HEK293 (cell line): ENCODE measurements around the gene RNF11.

Experiments
- KLF8 ChIP-seq: fragments of 450-650 bp; formaldehyde crosslinking; IDR thresholded peaks from 2 replicates; pipeline ENCODE4 v1.5.1; 2016; ENCODE audit warnings: missing biosample characterization, missing genetic modification characterization
- ZBTB7A ChIP-seq: fragments of 450-650 bp; formaldehyde crosslinking; IDR thresholded peaks from 2 replicates; pipeline ENCODE4 v1.5.1; 2016; ENCODE audit warnings: low read depth, missing biosample characterization, missing genetic modification characterization
- ZNF335 ChIP-seq: fragments of 450-650 bp; formaldehyde crosslinking; conservative IDR thresholded peaks from 2 replicates; pipeline ENCODE4 v1.5.1; 2016; ENCODE audit warnings: missing biosample characterization, missing genetic modification characterization
- ZNF350 ChIP-seq: fragments of 450-650 bp; formaldehyde crosslinking; IDR thresholded peaks from 2 replicates; pipeline ENCODE4 v1.5.0; 2017; ENCODE audit warnings: missing biosample characterization, mild to moderate bottlenecking, missing genetic modification characterization
- ZSCAN30 ChIP-seq: fragments of 450-650 bp; IDR thresholded peaks from 2 replicates; pipeline ENCODE4 v1.5.1; 2018; ENCODE audit warnings: missing biosample characterization, mild to moderate bottlenecking, missing genetic modification characterization, moderate library complexity
- TF ChIP-seq, protein P1 (sequence below): fragments of 450-650 bp; formaldehyde crosslinking; IDR thresholded peaks from 2 replicates; pipeline ENCODE4 v1.5.1; 2016; ENCODE audit warnings: missing biosample characterization, missing genetic modification characterization
- TF ChIP-seq, protein P2 (sequence below): fragments of 450-650 bp; formaldehyde crosslinking; IDR thresholded peaks from 2 replicates; pipeline ENCODE4 v1.5.1; 2016; ENCODE audit warnings: missing biosample characterization, missing genetic modification characterization, low read depth
- TF ChIP-seq, protein P3 (sequence below): fragments of 450-650 bp; formaldehyde crosslinking; IDR thresholded peaks from 2 replicates; pipeline ENCODE4 v1.5.1; 2016; ENCODE audit warnings: missing biosample characterization, missing genetic modification characterization
- TF ChIP-seq, protein P4 (sequence below): fragments of 450-650 bp; formaldehyde crosslinking; IDR thresholded peaks from 2 replicates; pipeline ENCODE4 v1.5.1; 2016; ENCODE audit warnings: missing biosample characterization, missing genetic modification characterization
- TF ChIP-seq, protein P5 (sequence below): fragments of 450-650 bp; formaldehyde crosslinking; IDR thresholded peaks from 2 replicates; pipeline ENCODE4 v1.5.1; 2016; ENCODE audit warnings: missing biosample characterization, missing genetic modification characterization, borderline replicate concordance

DNA sequence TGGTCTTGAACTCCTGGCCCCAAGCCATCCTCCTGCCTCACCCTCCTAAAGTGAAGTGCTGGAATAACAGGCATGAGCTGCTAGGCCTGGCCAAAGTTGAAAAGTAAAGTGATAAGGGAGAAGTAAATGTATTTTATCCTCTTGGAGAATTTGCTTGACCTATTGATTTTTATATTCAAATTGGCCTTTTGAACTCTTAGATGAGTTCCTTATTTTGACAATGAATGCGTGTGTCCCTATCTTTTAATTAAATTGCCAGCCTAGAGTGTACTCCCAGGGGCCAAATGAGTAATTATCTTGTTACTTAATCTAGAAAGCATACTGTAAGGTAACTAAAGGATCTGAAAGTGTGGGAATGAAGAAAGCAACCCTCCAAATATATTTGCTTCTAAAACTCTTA, 11.4 kb downstream of the RNF11 start:
- TF ChIP-seq, protein P1, sequence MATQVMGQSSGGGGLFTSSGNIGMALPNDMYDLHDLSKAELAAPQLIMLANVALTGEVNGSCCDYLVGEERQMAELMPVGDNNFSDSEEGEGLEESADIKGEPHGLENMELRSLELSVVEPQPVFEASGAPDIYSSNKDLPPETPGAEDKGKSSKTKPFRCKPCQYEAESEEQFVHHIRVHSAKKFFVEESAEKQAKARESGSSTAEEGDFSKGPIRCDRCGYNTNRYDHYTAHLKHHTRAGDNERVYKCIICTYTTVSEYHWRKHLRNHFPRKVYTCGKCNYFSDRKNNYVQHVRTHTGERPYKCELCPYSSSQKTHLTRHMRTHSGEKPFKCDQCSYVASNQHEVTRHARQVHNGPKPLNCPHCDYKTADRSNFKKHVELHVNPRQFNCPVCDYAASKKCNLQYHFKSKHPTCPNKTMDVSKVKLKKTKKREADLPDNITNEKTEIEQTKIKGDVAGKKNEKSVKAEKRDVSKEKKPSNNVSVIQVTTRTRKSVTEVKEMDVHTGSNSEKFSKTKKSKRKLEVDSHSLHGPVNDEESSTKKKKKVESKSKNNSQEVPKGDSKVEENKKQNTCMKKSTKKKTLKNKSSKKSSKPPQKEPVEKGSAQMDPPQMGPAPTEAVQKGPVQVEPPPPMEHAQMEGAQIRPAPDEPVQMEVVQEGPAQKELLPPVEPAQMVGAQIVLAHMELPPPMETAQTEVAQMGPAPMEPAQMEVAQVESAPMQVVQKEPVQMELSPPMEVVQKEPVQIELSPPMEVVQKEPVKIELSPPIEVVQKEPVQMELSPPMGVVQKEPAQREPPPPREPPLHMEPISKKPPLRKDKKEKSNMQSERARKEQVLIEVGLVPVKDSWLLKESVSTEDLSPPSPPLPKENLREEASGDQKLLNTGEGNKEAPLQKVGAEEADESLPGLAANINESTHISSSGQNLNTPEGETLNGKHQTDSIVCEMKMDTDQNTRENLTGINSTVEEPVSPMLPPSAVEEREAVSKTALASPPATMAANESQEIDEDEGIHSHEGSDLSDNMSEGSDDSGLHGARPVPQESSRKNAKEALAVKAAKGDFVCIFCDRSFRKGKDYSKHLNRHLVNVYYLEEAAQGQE (tag by site-specific recombination), result no peak
- TF ChIP-seq, protein P2, sequence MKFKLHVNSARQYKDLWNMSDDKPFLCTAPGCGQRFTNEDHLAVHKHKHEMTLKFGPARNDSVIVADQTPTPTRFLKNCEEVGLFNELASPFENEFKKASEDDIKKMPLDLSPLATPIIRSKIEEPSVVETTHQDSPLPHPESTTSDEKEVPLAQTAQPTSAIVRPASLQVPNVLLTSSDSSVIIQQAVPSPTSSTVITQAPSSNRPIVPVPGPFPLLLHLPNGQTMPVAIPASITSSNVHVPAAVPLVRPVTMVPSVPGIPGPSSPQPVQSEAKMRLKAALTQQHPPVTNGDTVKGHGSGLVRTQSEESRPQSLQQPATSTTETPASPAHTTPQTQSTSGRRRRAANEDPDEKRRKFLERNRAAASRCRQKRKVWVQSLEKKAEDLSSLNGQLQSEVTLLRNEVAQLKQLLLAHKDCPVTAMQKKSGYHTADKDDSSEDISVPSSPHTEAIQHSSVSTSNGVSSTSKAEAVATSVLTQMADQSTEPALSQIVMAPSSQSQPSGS (tag by site-specific recombination), result no peak
- TF ChIP-seq, protein P3, sequence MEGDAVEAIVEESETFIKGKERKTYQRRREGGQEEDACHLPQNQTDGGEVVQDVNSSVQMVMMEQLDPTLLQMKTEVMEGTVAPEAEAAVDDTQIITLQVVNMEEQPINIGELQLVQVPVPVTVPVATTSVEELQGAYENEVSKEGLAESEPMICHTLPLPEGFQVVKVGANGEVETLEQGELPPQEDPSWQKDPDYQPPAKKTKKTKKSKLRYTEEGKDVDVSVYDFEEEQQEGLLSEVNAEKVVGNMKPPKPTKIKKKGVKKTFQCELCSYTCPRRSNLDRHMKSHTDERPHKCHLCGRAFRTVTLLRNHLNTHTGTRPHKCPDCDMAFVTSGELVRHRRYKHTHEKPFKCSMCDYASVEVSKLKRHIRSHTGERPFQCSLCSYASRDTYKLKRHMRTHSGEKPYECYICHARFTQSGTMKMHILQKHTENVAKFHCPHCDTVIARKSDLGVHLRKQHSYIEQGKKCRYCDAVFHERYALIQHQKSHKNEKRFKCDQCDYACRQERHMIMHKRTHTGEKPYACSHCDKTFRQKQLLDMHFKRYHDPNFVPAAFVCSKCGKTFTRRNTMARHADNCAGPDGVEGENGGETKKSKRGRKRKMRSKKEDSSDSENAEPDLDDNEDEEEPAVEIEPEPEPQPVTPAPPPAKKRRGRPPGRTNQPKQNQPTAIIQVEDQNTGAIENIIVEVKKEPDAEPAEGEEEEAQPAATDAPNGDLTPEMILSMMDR (tag by site-specific recombination), result no peak
- TF ChIP-seq, protein P4, sequence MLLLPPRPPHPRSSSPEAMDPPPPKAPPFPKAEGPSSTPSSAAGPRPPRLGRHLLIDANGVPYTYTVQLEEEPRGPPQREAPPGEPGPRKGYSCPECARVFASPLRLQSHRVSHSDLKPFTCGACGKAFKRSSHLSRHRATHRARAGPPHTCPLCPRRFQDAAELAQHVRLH (tag by site-specific recombination), result no peak
- no peak for TF ChIP-seq ZNF350 (tag by site-specific recombination)
- no peak for TF ChIP-seq ZBTB7A (tag by site-specific recombination)
- no peak for TF ChIP-seq KLF8
- TF ChIP-seq ZSCAN30 (tag by site-specific recombination), result no peak
- TF ChIP-seq, protein P5, sequence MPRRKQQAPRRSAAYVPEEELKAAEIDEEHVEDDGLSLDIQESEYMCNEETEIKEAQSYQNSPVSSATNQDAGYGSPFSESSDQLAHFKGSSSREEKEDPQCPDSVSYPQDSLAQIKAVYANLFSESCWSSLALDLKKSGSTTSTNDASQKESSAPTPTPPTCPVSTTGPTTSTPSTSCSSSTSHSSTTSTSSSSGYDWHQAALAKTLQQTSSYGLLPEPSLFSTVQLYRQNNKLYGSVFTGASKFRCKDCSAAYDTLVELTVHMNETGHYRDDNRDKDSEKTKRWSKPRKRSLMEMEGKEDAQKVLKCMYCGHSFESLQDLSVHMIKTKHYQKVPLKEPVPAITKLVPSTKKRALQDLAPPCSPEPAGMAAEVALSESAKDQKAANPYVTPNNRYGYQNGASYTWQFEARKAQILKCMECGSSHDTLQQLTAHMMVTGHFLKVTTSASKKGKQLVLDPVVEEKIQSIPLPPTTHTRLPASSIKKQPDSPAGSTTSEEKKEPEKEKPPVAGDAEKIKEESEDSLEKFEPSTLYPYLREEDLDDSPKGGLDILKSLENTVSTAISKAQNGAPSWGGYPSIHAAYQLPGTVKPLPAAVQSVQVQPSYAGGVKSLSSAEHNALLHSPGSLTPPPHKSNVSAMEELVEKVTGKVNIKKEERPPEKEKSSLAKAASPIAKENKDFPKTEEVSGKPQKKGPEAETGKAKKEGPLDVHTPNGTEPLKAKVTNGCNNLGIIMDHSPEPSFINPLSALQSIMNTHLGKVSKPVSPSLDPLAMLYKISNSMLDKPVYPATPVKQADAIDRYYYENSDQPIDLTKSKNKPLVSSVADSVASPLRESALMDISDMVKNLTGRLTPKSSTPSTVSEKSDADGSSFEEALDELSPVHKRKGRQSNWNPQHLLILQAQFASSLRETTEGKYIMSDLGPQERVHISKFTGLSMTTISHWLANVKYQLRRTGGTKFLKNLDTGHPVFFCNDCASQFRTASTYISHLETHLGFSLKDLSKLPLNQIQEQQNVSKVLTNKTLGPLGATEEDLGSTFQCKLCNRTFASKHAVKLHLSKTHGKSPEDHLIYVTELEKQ (tag by site-specific recombination), result no peak
- TF ChIP-seq ZNF335 (tag by site-specific recombination), result no peak
